GM21825 (cell line): ENCODE results near the gene ZNF711.
"Not testable (repeated sequence)": the region's sequence is repeated elsewhere in the genome, so short reads cannot be mapped to it uniquely, and the experiment has no call there.

ENCODE experiments used
- ATAC-seq: cut with Tn5 transposase; IDR thresholded peaks from one replicate; pipeline ENCODE4 v1.9.1; 2021; ENCODE audit warnings: mild to moderate bottlenecking, moderate library complexity; ENCODE audit not compliant: unreplicated experiment

ZNF711 gene

GRCh38 chrX:85243761-85244449, at the start of gene ZNF711, which contains the start of gene SATL1:
TSS of gene ZNF711 (plus strand) at chrX:85243991. CDS start at chrX:85247573, 3,582 bp downstream.
TSS of gene SATL1 (minus strand) at chrX:85243779. CDS start at chrX:85108968, 134,811 bp downstream.
- ATAC-seq = peak; percentile 48

GRCh38 chrX:85196319-85196718, 47.5 kb upstream of the ZNF711 start:
- no peak for ATAC-seq

- ATAC-seq = no peak
These were observed 40.3 kb upstream of the ZNF711 start for GRCh38 chrX:85203461-85203970.

- no peak for ATAC-seq
These were observed 29.8 kb upstream of the ZNF711 start for GRCh38 chrX:85213792-85214530.

GRCh38 chrX:85215946-85216345, 27.8 kb upstream of the ZNF711 start:
- ATAC-seq = no peak

GRCh38 chrX:85221361-85221760, 22.4 kb upstream of the ZNF711 start:
- no peak for ATAC-seq

GRCh38 chrX:85223359-85223758, 20.4 kb upstream of the ZNF711 start:
- no peak for ATAC-seq

GRCh38 chrX:85243155-85243554, 636 bp upstream of the ZNF711 start:
- no peak for ATAC-seq

GRCh38 chrX:85244450-85245211, 840 bp downstream of the ZNF711 start:
- no peak for ATAC-seq

GRCh38 chrX:85285286-85285685, 41.5 kb downstream of the ZNF711 start:
- not testable (repeated sequence) for ATAC-seq

- no peak for ATAC-seq
These were observed 45.4 kb downstream of the ZNF711 start for GRCh38 chrX:85288992-85289723.

GRCh38 chrX:85303544-85303943, 59.8 kb downstream of the ZNF711 start:
- peak; percentile 75 for ATAC-seq

- ATAC-seq = no peak
These were observed 65.9 kb downstream of the ZNF711 start for GRCh38 chrX:85309717-85310116.

- not testable (repeated sequence) for ATAC-seq
These were observed 67.6 kb downstream of the ZNF711 start for GRCh38 chrX:85311348-85311747.
